HepG2 (cell line): ENCODE results near the gene COPS8. TPM values are rescaled to one million over a fixed set of nuclear protein-coding genes. Genes with fewer than 3 reads are reported as not detected.
A peak's percentile ranks its signal among the peaks of the same experiment; 100 is the strongest.

Experiments used
- ATRX ChIP-seq: sonication (generic); formaldehyde crosslinking; IDR thresholded peaks from 2 replicates; pipeline ENCODE4 v1.4.0; 2020; ENCODE audit warnings: missing genetic modification reagents, borderline replicate concordance
- HNRNPUL1 ChIP-seq: fragments of 200-400 bp; formaldehyde crosslinking; IDR thresholded peaks from 2 replicates; pipeline ENCODE4 v1.6.1; 2017; ENCODE audit warnings: low read depth, mild to moderate bottlenecking, low read length, moderate library complexity
- HOXA3 ChIP-seq: sonication (generic); formaldehyde crosslinking; IDR thresholded peaks from 2 replicates; pipeline ENCODE4 v1.5.0; 2020; ENCODE audit warnings: missing genetic modification reagents
- IKZF4 ChIP-seq: sonication (generic); formaldehyde crosslinking; IDR thresholded peaks from 2 replicates; pipeline ENCODE4 v1.5.1; 2020; ENCODE audit warnings: borderline replicate concordance, mild to moderate bottlenecking, low read depth, missing genetic modification reagents; ENCODE audit errors: not compliant biosample characterization
- NBN ChIP-seq: fragments of 450-650 bp; conservative IDR thresholded peaks from 2 replicates; pipeline ENCODE4 v1.6.1; 2017
- NONO ChIP-seq, 2 experiments: fragments of 450-650 bp in 1 of 2; sonication (generic) in 1 of 2; formaldehyde crosslinking in 1 of 2; IDR thresholded peaks in 1 of 2; conservative IDR thresholded peaks in 1 of 2; 2 replicates each; pipeline versions ENCODE4 v1.6.1 to v1.8.0; 2017 to 2022; ENCODE audit warnings: mild to moderate bottlenecking in 1 of 2, missing genetic modification reagents in 1 of 2, moderate library complexity in 1 of 2
- ONECUT2 ChIP-seq: sonication (generic); formaldehyde crosslinking; IDR thresholded peaks from 2 replicates; pipeline ENCODE4 v1.4.0; 2020; ENCODE audit warnings: missing genetic modification reagents
- PAF1 ChIP-seq: IDR thresholded peaks from 2 replicates; pipeline ENCODE4 v1.6.1; 2016; ENCODE audit warnings: missing genetic modification reagents, missing compliant biosample characterization
- RBM22 ChIP-seq: fragments of 200-400 bp; formaldehyde crosslinking; optimal IDR thresholded peaks from 2 replicates; pipeline ENCODE3; 2017; ENCODE audit warnings: mild to moderate bottlenecking, low read length, moderate library complexity
- REPIN1 ChIP-seq: sonication (generic); formaldehyde crosslinking; IDR thresholded peaks from 2 replicates; pipeline ENCODE4 v1.8.0; 2022; ENCODE audit warnings: missing genetic modification reagents, low read depth, mild to moderate bottlenecking, borderline replicate concordance
- RFX1 ChIP-seq: fragments of 450-650 bp; IDR thresholded peaks from 2 replicates; pipeline ENCODE4 v1.6.1; 2017
- SALL2 ChIP-seq: sonication (generic); formaldehyde crosslinking; IDR thresholded peaks from 2 replicates; pipeline ENCODE4 v1.8.1; 2023; ENCODE audit warnings: mild to moderate bottlenecking, missing genetic modification reagents, inconsistent platforms
- SP140L ChIP-seq: sonication (generic); formaldehyde crosslinking; IDR thresholded peaks from 2 replicates; pipeline ENCODE4 v1.4.0; 2020; ENCODE audit warnings: missing genetic modification reagents, borderline replicate concordance
- SP4 ChIP-seq: sonication (generic); formaldehyde crosslinking; IDR thresholded peaks from 2 replicates; pipeline ENCODE4 v1.8.1; 2023; ENCODE audit warnings: mild to moderate bottlenecking, missing genetic modification reagents
- TOE1 ChIP-seq: sonication (generic); formaldehyde crosslinking; IDR thresholded peaks from 2 replicates; pipeline ENCODE4 v1.4.0; 2020; ENCODE audit warnings: mild to moderate bottlenecking, missing genetic modification reagents
- ZFP36L2 ChIP-seq: sonication (generic); formaldehyde crosslinking; IDR thresholded peaks from 2 replicates; pipeline ENCODE4 v1.4.0; 2020; ENCODE audit warnings: missing genetic modification reagents
- ZFX ChIP-seq: sonication (generic); formaldehyde crosslinking; IDR thresholded peaks from 2 replicates; pipeline ENCODE4 v1.4.0; 2020; ENCODE audit warnings: mild to moderate bottlenecking, low read depth, missing genetic modification reagents, moderate library complexity
- ZKSCAN5 ChIP-seq: sonication (generic); formaldehyde crosslinking; IDR thresholded peaks from 2 replicates; pipeline ENCODE4 v1.5.1; 2020; ENCODE audit warnings: mild to moderate bottlenecking, missing genetic modification reagents
- ZMYM4 ChIP-seq: sonication (generic); formaldehyde crosslinking; IDR thresholded peaks from 2 replicates; pipeline ENCODE4 v1.8.1; 2023; ENCODE audit warnings: mild to moderate bottlenecking, missing genetic modification reagents
- ZNF256 ChIP-seq: sonication (generic); formaldehyde crosslinking; conservative IDR thresholded peaks from 2 replicates; pipeline ENCODE4 v1.4.0; 2020; ENCODE audit warnings: missing genetic modification reagents
- ZNF263 ChIP-seq: sonication (generic); formaldehyde crosslinking; IDR thresholded peaks from 2 replicates; pipeline ENCODE4 v1.4.0; 2020; ENCODE audit warnings: missing genetic modification reagents
- ZNF264 ChIP-seq: sonication (generic); formaldehyde crosslinking; IDR thresholded peaks from 2 replicates; pipeline ENCODE4 v1.4.0; 2020; ENCODE audit warnings: missing genetic modification reagents
- ZNF510 ChIP-seq: sonication (generic); formaldehyde crosslinking; IDR thresholded peaks from 2 replicates; pipeline ENCODE4 v1.4.0; 2020; ENCODE audit warnings: low read depth, mild to moderate bottlenecking, missing genetic modification reagents
- ZNF639 ChIP-seq: conservative IDR thresholded peaks from 2 replicates; pipeline ENCODE4 v1.6.1; 2018; ENCODE audit warnings: missing genetic modification reagents
- ZNF788 ChIP-seq: sonication (generic); formaldehyde crosslinking; IDR thresholded peaks from 2 replicates; pipeline ENCODE4 v1.5.0; 2020; ENCODE audit warnings: mild to moderate bottlenecking, missing genetic modification reagents, borderline replicate concordance
- ZNF841 ChIP-seq: sonication (generic); formaldehyde crosslinking; IDR thresholded peaks from 2 replicates; pipeline ENCODE4 v1.8.1; 2023; ENCODE audit warnings: missing genetic modification reagents, borderline replicate concordance
- ZNF879 ChIP-seq: sonication (generic); formaldehyde crosslinking; IDR thresholded peaks from 2 replicates; pipeline ENCODE4 v1.8.1; 2023; ENCODE audit warnings: missing genetic modification reagents
- ZNF883 ChIP-seq: sonication (generic); formaldehyde crosslinking; IDR thresholded peaks from 2 replicates; pipeline ENCODE4 v1.5.1; 2020; ENCODE audit warnings: mild to moderate bottlenecking, missing genetic modification reagents; ENCODE audit errors: not compliant biosample characterization
- polyA plus RNA-seq, 8 experiments: library from polyadenylated mRNA; depleted of rRNA in 3 of 8; stranded (reverse) in 7 of 8; unstranded in 1 of 8; fragments of >200 nt; fragmentation: Illumina TruSeq in 4 of 8; extraction: Trizol in 4 of 8; gene quantifications; 2 replicates each; pipeline versions ENCODE4 v1.2.1 to v1.2.3, GENCODE V29; 2011 to 2016; ENCODE audit warnings: low read depth in 4 of 8, missing spikeins in 1 of 8, mixed read lengths in 1 of 8; ENCODE audit not compliant: insufficient read depth in 1 of 8
- total RNA-seq, 5 experiments: library from RNA; depleted of rRNA; stranded (reverse); fragments of >200 nt; fragmentation: Illumina TruSeq; extraction: Trizol; gene quantifications; 2 replicates each; pipeline ENCODE4 v1.2.3, GENCODE V29; 2016; ENCODE audit warnings: low read depth in 1 of 5
- TF ChIP-seq, protein P1 (sequence below): sonication (generic); formaldehyde crosslinking; IDR thresholded peaks from 2 replicates; pipeline ENCODE4 v1.9.0; 2021; ENCODE audit warnings: missing genetic modification reagents, mild to moderate bottlenecking, borderline replicate concordance

COPS8 gene
- total and polyA plus RNA-seq, 2 of the 13 experiments (the other 11 are each of a cell fraction or from before 2014, with no cell fraction given), result 86.3 to 96.6 TPM

DNA sequence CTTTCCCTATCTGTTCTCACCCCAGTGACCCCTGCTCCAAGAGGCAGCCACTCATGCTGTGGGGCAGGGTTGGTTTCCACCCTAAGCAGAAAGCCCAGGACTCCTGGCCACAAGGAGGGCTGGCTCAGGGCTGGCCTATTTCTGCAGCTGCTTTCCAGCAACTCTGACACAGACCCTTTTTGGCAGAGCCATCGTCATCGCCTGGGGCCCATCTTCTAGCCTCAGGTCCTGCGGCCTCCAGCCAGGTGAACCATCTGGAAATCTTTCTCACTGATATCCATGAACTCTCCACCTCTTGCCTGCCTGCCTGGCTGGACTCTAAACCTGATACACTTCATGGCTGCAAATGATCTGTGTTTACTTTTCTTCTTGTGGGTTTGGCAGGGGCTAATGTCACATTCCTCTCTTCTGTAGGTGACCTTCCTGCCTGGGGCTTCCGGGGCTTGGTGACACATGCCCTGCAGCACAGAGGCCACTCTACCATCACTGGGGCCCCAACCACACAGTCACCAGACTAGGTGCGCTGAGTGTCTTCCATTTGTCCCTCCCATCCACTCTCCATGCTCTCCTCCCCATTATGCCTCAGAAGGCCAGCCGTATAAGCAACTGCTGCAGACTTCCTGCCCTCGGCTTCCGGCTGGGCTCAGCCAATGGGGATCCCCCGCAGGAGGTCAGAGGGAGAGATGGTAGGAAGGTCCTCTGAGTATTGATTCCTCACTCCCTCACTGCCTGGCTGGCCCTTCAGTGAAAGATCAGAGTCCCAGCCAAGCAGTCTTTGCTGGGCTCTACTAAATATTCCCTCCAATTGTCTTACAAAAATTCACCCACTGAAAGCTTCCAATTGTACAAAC lies 9.7 kb upstream of the COPS8 start (continued):
- TF ChIP-seq TOE1 (CRISPR knock-in tag) (no peak), ZNF639 (peak; percentile 81; the same call in 1 of the 2 replicates), HNRNPUL1 (no peak), ATRX (CRISPR knock-in tag) (no peak), SP4 (CRISPR knock-in tag) (0 out of 2 replicates have a peak, but pooled peaks have one; percentile 57), ZNF256 (CRISPR knock-in tag) (no peak; the same call in 1 of the 2 replicates), ZKSCAN5 (CRISPR knock-in tag) (peak; percentile 84; the same call in 1 of the 2 replicates), ZFX (CRISPR knock-in tag) (peak; percentile 89), RFX1 (no peak), ZNF883 (CRISPR knock-in tag) (peak; percentile 54), RBM22 (no peak), HOXA3 (CRISPR knock-in tag) (peak; percentile 89), PAF1 (CRISPR knock-in tag) (no peak), ONECUT2 (CRISPR knock-in tag) (peak; percentile 93), ZNF263 (peak; percentile 51), SALL2 (CRISPR knock-in tag) (peak; percentile 64; the same call in 1 of the 2 replicates), SP140L (peak; percentile 45; the same call in 1 of the 2 replicates), ZMYM4 (CRISPR knock-in tag) (peak; percentile 96), ZNF510 (CRISPR knock-in tag) (0 out of 2 replicates have a peak, but pooled peaks have one; percentile 18), NONO (IDR thresholded peaks at IDR 0.05) (no peak), NONO (CRISPR knock-in tag; conservative IDR thresholded peaks at IDR 0.05) (peak; percentile 89), ZNF841 (CRISPR knock-in tag) (no peak), ZNF264 (CRISPR knock-in tag) (peak; percentile 82; the same call in 1 of the 2 replicates), REPIN1 (CRISPR knock-in tag) (peak; percentile 97), ZNF879 (CRISPR knock-in tag) (no peak), ZNF788 (CRISPR knock-in tag) (peak; percentile 80; the same call in 1 of the 2 replicates), ZFP36L2 (CRISPR knock-in tag) (no peak), NBN (no peak), IKZF4 (peak; percentile 6)
- TF ChIP-seq, protein P1, sequence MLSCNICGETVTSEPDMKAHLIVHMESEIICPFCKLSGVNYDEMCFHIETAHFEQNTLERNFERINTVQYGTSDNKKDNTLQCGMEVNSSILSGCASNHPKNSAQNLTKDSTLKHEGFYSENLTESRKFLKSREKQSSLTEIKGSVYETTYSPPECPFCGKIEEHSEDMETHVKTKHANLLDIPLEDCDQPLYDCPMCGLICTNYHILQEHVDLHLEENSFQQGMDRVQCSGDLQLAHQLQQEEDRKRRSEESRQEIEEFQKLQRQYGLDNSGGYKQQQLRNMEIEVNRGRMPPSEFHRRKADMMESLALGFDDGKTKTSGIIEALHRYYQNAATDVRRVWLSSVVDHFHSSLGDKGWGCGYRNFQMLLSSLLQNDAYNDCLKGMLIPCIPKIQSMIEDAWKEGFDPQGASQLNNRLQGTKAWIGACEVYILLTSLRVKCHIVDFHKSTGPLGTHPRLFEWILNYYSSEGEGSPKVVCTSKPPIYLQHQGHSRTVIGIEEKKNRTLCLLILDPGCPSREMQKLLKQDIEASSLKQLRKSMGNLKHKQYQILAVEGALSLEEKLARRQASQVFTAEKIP (CRISPR knock-in tag), result no peak
